GM12864 (cell line): Measurements from ENCODE around the gene THADA.

Source experiments
- DNase-seq: peaks from one replicate; pipeline ENCODE4 v3.0.0-alpha.2; 2011; ENCODE audit warnings: low read depth
- H3K4me3 ChIP-seq: 2 replicates; pipeline ENCODE4 v1.5.1; 2011; ENCODE audit warnings: mild to moderate bottlenecking, low read depth, low read length, control low read depth
- CTCF ChIP-seq: IDR thresholded peaks from 2 replicates; pipeline ENCODE4 v1.5.1; 2011; ENCODE audit warnings: low read depth, mild to moderate bottlenecking, moderate library complexity, low read length, control low read depth, inconsistent platforms; ENCODE audit errors: missing control alignments

THADA gene

GRCh38 chr2:43269706-43270105 is 326.1 kb downstream of the THADA start:
- no peak overlapping the region for H3K4me3 ChIP-seq
- DNase-seq = no peak
- TF ChIP-seq CTCF = no peak

GRCh38 chr2:43269074-43269572 is 326.7 kb downstream of the THADA start:
- no peak overlapping the region for H3K4me3 ChIP-seq
- no peak for TF ChIP-seq CTCF
- no peak for DNase-seq

DNA sequence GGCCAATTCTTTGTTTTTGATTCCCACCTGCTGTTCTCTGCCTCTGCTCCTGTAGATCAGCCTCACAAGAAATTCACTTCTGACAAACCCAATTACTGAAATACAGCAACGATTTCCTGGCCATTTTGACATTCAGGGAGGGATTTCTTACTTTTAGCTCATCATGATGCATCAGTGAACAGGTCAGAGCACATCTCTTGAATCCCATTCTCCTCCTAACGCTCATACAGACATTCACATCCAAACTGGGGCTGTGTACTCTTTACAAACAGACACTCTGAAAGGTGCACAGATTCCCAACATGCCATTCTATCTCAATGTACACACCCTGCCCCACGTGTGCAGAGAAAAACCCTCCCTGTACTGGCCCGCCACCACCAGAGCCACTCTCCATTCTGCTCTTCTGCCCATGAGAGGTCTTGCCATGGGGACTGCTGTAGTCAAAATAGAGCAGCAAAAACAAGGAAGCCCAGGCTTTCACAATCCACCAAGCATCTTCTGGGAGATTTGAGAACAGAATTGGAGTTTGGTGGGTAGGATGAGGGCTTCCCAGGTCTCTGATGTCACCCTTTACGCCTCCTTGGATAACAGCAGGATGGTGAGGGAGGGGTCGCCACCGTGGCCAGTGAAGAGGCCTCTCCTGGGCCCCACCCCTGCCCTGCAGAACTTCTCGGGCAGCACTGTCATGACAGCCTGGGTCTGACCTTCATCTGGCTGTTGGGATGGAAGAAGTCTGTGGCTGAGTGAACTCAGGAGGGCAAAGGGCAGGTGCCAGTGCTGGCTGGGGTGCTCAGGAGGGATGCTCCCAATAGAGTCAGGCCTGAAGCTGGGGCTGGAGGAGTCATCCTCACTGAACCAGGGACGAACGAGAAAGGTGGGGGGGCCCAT is 327.5 kb downstream of the THADA start:
- DNase-seq = no peak
- no peak for TF ChIP-seq CTCF
- no peak overlapping the region for H3K4me3 ChIP-seq

DNA sequence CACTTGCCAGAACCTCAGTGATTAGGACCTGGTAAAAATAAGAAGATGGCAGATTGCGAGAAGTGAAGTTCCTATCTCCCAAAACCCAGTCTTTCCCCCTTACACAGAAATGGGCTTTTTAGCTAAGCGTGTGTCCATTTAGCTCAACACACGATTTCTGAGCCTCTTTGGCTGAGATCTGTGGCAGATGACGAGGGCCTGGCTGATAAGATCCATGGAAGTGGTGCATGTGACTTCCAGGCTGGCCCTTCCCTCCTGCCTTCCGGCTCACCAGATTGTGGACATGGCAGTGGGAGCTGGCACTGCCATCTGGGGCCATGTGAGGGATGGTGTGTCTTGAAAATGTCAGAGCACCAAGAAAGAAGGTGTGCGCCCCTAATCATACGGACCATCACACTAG is 328.5 kb downstream of the THADA start:
- TF ChIP-seq CTCF = no peak
- DNase-seq = no peak
- no peak overlapping the region for H3K4me3 ChIP-seq

DNA sequence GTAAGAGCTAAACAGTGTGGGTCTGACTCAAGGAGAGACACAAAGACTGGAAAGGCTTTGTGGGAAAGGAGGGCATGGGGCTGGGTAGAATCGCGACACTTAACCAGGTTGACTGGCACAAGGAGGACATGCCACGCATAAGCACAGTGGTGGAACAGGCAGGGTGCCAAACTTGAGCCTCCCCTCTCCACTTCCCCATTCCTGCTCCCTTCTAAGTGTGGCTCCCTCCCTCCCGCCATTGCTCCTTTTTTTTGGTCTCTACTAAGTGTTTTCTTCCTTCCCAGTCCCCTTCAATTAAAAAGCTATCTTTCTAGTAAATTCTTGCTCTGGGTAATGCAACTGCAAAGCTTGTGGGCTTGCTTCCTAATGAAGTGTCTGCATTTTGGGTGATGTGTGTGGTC is 329.1 kb downstream of the THADA start:
- DNase-seq = no peak
- no peak overlapping the region for H3K4me3 ChIP-seq
- TF ChIP-seq CTCF = no peak

DNA sequence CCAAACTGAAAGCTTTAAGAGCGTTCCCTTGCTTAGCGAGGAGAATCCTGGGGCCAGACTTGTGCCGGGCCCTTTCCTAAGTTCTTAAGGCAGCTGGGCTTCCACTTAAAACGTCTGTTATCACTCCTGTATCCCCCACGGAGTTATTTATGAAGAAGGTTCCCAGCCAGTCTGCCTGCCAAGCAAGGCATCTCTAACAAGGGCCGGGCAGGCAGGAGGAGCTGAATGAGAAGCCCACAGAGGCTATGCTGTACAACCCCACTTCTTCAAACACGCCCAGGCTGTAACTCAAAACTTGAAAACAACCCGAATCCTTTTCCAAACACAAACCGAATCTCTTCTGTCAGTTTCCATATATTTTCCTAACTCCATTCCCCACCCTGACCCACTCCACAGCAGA is 330.4 kb downstream of the THADA start:
- no peak overlapping the region for H3K4me3 ChIP-seq
- TF ChIP-seq CTCF = no peak
- DNase-seq = no peak

GRCh38 chr2:43265001-43265400 is 330.8 kb downstream of the THADA start:
- TF ChIP-seq CTCF = no peak
- DNase-seq = no peak
- no peak overlapping the region for H3K4me3 ChIP-seq
